Astrocyte of the cerebellum (primary cell): ENCODE results near the gene KDM4B.

Source experiments
- DNase-seq: peaks from one replicate; pipeline ENCODE4 v3.0.0-alpha.2; 2011; ENCODE audit warnings: low read depth
- H3K4me3 ChIP-seq: 2 replicates; pipeline ENCODE4 v1.5.1; 2011; ENCODE audit warnings: mild to moderate bottlenecking, low read depth, low read length, moderate library complexity
- CTCF ChIP-seq: IDR thresholded peaks from 2 replicates; pipeline ENCODE4 v1.5.1; 2012; ENCODE audit warnings: low read length, low read depth, moderate library complexity, mild to moderate bottlenecking; ENCODE audit errors: missing control alignments
- in situ Hi-C: cut with HindIII; loops from 2 replicates; pipeline ENCODE4 v1.10.0; 2017; ENCODE audit warnings: low sequenced_read_pairs

KDM4B gene

GRCh38 chr19:5079071-5079774, 110.3 kb downstream of the KDM4B start:
- no peak overlapping the region for H3K4me3 ChIP-seq
- no peak for TF ChIP-seq CTCF
- in situ Hi-C loops: no loop called here
- DNase-seq: no peak

- in situ Hi-C loops: no loop called here
- TF ChIP-seq CTCF: no peak
- H3K4me3 ChIP-seq: no peak overlapping the region
- no peak for DNase-seq
Observed at GRCh38 chr19:5080030-5080654, 111.2 kb downstream of the KDM4B start.

GRCh38 chr19:5080809-5081208, 111.9 kb downstream of the KDM4B start:
- DNase-seq: no peak
- in situ Hi-C loops: no loop called here
- no peak for TF ChIP-seq CTCF

GRCh38 chr19:5081443-5082161, 112.7 kb downstream of the KDM4B start:
- no peak for DNase-seq
- no peak overlapping the region for H3K4me3 ChIP-seq
- in situ Hi-C loops: no loop called here
- no peak for TF ChIP-seq CTCF

More at GRCh38 chr19:5080809-5081208, 111.9 kb downstream of the KDM4B start:
- no peak overlapping the region for H3K4me3 ChIP-seq

- no peak overlapping the region for H3K4me3 ChIP-seq
- no peak for TF ChIP-seq CTCF
- in situ Hi-C loops: no loop called here
- DNase-seq: no peak
Observed at GRCh38 chr19:5083547-5083965, 114.6 kb downstream of the KDM4B start.

GRCh38 chr19:5085566-5085965, 116.7 kb downstream of the KDM4B start:
- in situ Hi-C loops: no loop called here
- no peak for TF ChIP-seq CTCF
- H3K4me3 ChIP-seq: no peak overlapping the region
- DNase-seq: no peak
